Lower leg skin (tissue), 4 donors: ENCODE results near the gene IKBKG. TPM values are rescaled to one million over a fixed set of nuclear protein-coding genes. Genes with fewer than 3 reads are reported as not detected.

Experiments used
- DNase-seq, 2 donors: peaks; one replicate each; pipeline ENCODE4 v3.0.0-alpha.2; 2019; ENCODE audit warnings: low spot score in 2 of 2
- H3K4me3 ChIP-seq: fragments of 200-600 bp; sonication (generic); 2 replicates; pipeline ENCODE4 v1.5.1; 2017; ENCODE audit warnings: mild to moderate bottlenecking, low read depth; ENCODE audit not compliant: poor library complexity, severe bottlenecking
- CTCF ChIP-seq, 3 donors: fragments of 450-650 bp; IDR thresholded peaks; one replicate each; pipeline ENCODE4 v1.5.1; 2016; ENCODE audit warnings: antibody characterized with exemption in 3 of 3, mild to moderate bottlenecking in 3 of 3, moderate library complexity in 2 of 3
- POLR2A ChIP-seq, 2 donors: fragments of 450-650 bp; IDR thresholded peaks; one replicate each; pipeline ENCODE4 v1.6.1; 2016 to 2017; ENCODE audit warnings: antibody characterized with exemption in 2 of 2, mild to moderate bottlenecking in 1 of 2, moderate library complexity in 1 of 2
- WGBS, 2 donors: methylation state at CpG; one replicate each; pipeline ENCODE4 v1.1.5; 2018; 5-methylcytosine and 5-hydroxymethylcytosine counted together
- intact Hi-C: fragments of 100-400 bp; cut with DNase I; formaldehyde crosslinking; loops from one replicate; pipeline ENCODE4 v1.15.0; 2023; ENCODE audit warnings: low total_unique reads
- total RNA-seq, 4 donors: library from RNA; depleted of rRNA; stranded (reverse); fragments of >200 nt; gene quantifications; one replicate each; pipeline ENCODE4 v1.1.0, GENCODE V29; 2016

IKBKG gene
- total RNA-seq, 4 donors from 2014 or later, result 14.1 to 62.5 (median 22.1) TPM

GRCh38 chrX:154541589-154541895, 5.9 kb upstream of the IKBKG start:
- intact Hi-C loops, result no loop called here
- 56% methylated on average over 5 of the region's 5 CpGs; no CpG with 5 or more reads in 1 of the 2 donors for WGBS, 2 donors
- no peak overlapping the region for H3K4me3 ChIP-seq
- TF ChIP-seq CTCF (IDR thresholded peaks at IDR 0.05) (no peak), POLR2A (IDR thresholded peaks at IDR 0.05) (no peak)
- DNase-seq, result no peak

- intact Hi-C loops, result no loop called here
- TF ChIP-seq CTCF (IDR thresholded peaks at IDR 0.05) (no peak), POLR2A (IDR thresholded peaks at IDR 0.05) (no peak)
- peak; percentile 65 to 92 for DNase-seq
- WGBS, 2 donors, result 43 to 48% methylated on average over 9 to 12 of the region's 12 CpGs
- no peak overlapping the region for H3K4me3 ChIP-seq
Observed at GRCh38 chrX:154541896-154542722, 5.3 kb upstream of the IKBKG start.

GRCh38 chrX:154542723-154543424, 4.5 kb upstream of the IKBKG start:
- no peak for DNase-seq
- WGBS, 2 donors, result 46 to 67% methylated on average over 18 to 20 of the region's 20 CpGs
- TF ChIP-seq CTCF (IDR thresholded peaks at IDR 0.05) (no peak), POLR2A (IDR thresholded peaks at IDR 0.05) (no peak)
- intact Hi-C loops, result no loop called here
- no peak overlapping the region for H3K4me3 ChIP-seq

- intact Hi-C loops, result no loop called here
- no peak for TF ChIP-seq CTCF (IDR thresholded peaks at IDR 0.05)
- no peak for TF ChIP-seq POLR2A (IDR thresholded peaks at IDR 0.05)
- no peak overlapping the region for H3K4me3 ChIP-seq
- 86 to 87% methylated on average over 7 to 17 of the region's 17 CpGs for WGBS, 2 donors
- DNase-seq, result no peak
Observed at GRCh38 chrX:154545673-154546274, 1.6 kb upstream of the IKBKG start.

- intact Hi-C loops, result no loop called here
- WGBS, 2 donors, result 0 to 57% methylated on average over 3 to 73 of the region's 92 CpGs
- H3K4me3 ChIP-seq, result peak within 1 kb of the TSS; percentile 36
- no peak for DNase-seq
- no peak for TF ChIP-seq POLR2A (IDR thresholded peaks at IDR 0.05)
- TF ChIP-seq CTCF (IDR thresholded peaks at IDR 0.05), result no peak
Observed at GRCh38 chrX:154546354-154547244, 821 bp upstream of the IKBKG start, which contains the start of gene G6PD. Gene G6PD, minus strand, starts transcription at chrX:154546846. Its CDS starts 691 bp downstream, at chrX:154546155.
